Mucosa of gallbladder (tissue), 1 donor: ENCODE measurements around the gene NPY4R. TPM values are rescaled to one million over a fixed set of nuclear protein-coding genes. Genes with fewer than 3 reads are reported as not detected.
A peak's percentile ranks its signal among the peaks of the same experiment; 100 is the strongest.
"Not testable (repeated sequence)": the region's sequence is repeated elsewhere in the genome, so short reads cannot be mapped to it uniquely, and the experiment has no call there.

Source experiments
- DNase-seq: peaks from one replicate; pipeline ENCODE4 v3.0.0-alpha.2; 2020; ENCODE audit warnings: low spot score
- total RNA-seq: library from RNA; stranded (reverse); gene quantifications from one replicate; pipeline ENCODE4 v1.2.1, GENCODE V29; 2021
- donor health status: DM: no; HTN: no; CAD: no.

Gene NPY4R
- total RNA-seq, 1 donor from 2014 or later, result 0.14 TPM

- DNase-seq, result not testable (repeated sequence)
These were observed 8.7 kb downstream of the NPY4R start for GRCh38 chr10:46457071-46457470.

- not testable (repeated sequence) for DNase-seq
These were observed 9.8 kb downstream of the NPY4R start for GRCh38 chr10:46455992-46456391.

GRCh38 chr10:46451365-46451764 is 14.4 kb downstream of the NPY4R start:
- not testable (repeated sequence) for DNase-seq

GRCh38 chr10:46450829-46451228 is 14.9 kb downstream of the NPY4R start:
- DNase-seq, result not testable (repeated sequence)

- DNase-seq, result not testable (repeated sequence)
These were observed 18.3 kb downstream of the NPY4R start for GRCh38 chr10:46447439-46447838.

- DNase-seq, result not testable (repeated sequence)
These were observed 20.2 kb downstream of the NPY4R start for GRCh38 chr10:46445389-46446122.

GRCh38 chr10:46443422-46443821 is 22.3 kb downstream of the NPY4R start:
- DNase-seq, result not testable (repeated sequence)

GRCh38 chr10:46442706-46443275 is 23.0 kb downstream of the NPY4R start:
- not testable (repeated sequence) for DNase-seq

- DNase-seq, result not testable (repeated sequence)
These were observed 23.9 kb downstream of the NPY4R start for GRCh38 chr10:46441837-46442278.

- DNase-seq, result peak; percentile 31
These were observed 24.8 kb downstream of the NPY4R start for GRCh38 chr10:46440942-46441341.

- not testable (repeated sequence) for DNase-seq
These were observed 42.2 kb downstream of the NPY4R start for GRCh38 chr10:46423550-46423949.

GRCh38 chr10:46419570-46420379 is 46.0 kb downstream of the NPY4R start:
- DNase-seq, result not testable (repeated sequence)

- DNase-seq, result not testable (repeated sequence)
These were observed 47.5 kb downstream of the NPY4R start for GRCh38 chr10:46418283-46418682.

GRCh38 chr10:46415291-46415690 is 50.5 kb downstream of the NPY4R start:
- DNase-seq, result not testable (repeated sequence)

GRCh38 chr10:46412665-46413064 is 53.1 kb downstream of the NPY4R start:
- DNase-seq, result not testable (repeated sequence)

- not testable (repeated sequence) for DNase-seq
These were observed 54.6 kb downstream of the NPY4R start for GRCh38 chr10:46411123-46411522.

Other genes starting within 250 kb of the NPY4R start
- not detected for gene ANTXRL, start 179.0 kb downstream of the NPY4R start, total RNA-seq
- gene ANXA8L1, start 90.2 kb downstream of the NPY4R start, total RNA-seq, result not detected
- 14.8 TPM for gene GPRIN2, start 90.7 kb upstream of the NPY4R start, total RNA-seq
- 1.4 TPM for gene SYT15, start 113.2 kb upstream of the NPY4R start, total RNA-seq